ENCODE measurements around the gene MMGT1.
"Not testable (repeated sequence)": the region's sequence is repeated elsewhere in the genome, so short reads cannot be mapped to it uniquely, and the experiment has no call there.

Gene MMGT1

DNA sequence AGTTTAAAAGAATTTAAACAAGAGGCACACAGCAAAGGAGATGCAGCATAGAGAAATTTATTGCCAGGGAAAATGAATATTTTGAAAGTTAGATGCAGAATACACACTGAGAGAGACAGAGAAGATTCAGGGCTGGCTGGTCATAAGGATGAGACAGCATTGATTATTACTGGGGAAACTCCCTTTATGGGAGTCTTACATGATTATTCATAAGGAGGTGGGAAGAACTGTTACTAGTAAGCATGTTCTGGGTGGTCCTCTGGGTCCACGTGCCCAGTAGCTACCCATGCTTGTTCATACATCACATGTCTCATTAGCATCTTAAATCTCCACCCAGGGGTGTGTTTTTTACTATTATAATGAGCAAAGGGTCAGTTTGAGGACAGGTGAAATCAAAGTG is 53.3 kb downstream of the MMGT1 start:
- not testable (repeated sequence) for DNase-seq

DNA sequence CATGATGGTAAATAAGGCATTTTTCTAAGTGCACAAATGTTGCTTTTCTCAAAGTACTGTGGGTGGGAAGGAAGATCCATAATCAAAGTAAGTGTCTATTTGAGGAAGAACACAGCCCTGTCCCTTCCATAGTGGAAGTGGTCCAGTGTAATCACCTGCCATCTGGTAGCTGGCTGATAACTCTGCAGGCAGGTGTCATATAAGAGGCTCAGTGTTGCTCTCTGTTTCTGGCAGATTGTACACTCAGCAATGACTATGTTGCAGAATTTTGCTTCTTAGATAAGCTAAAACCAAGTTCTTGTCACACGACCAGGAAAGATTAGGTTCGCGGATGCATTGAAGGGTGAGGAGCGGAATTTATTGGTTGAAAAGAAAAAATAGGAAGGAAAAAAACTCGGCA is 59.4 kb downstream of the MMGT1 start:
- DNase-seq, result no peak
